Hepatocyte (in vitro differentiated cells): Measurements from ENCODE around the gene SOX10.
A peak's percentile ranks its signal among the peaks of the same experiment; 100 is the strongest.

Experiments used
- EZH2 ChIP-seq: fragments of 200-600 bp; sonication (generic); IDR thresholded peaks from 2 replicates; pipeline ENCODE4 v1.6.1; 2016; ENCODE audit warnings: antibody characterized with exemption, mild to moderate bottlenecking, borderline replicate concordance
- TF ChIP-seq, protein P1 (sequence below): fragments of 200-600 bp; sonication (generic); IDR thresholded peaks from 2 replicates; pipeline ENCODE4 v1.5.1; 2016; ENCODE audit warnings: antibody characterized with exemption, mild to moderate bottlenecking; ENCODE audit not compliant: poor library complexity

DNA sequence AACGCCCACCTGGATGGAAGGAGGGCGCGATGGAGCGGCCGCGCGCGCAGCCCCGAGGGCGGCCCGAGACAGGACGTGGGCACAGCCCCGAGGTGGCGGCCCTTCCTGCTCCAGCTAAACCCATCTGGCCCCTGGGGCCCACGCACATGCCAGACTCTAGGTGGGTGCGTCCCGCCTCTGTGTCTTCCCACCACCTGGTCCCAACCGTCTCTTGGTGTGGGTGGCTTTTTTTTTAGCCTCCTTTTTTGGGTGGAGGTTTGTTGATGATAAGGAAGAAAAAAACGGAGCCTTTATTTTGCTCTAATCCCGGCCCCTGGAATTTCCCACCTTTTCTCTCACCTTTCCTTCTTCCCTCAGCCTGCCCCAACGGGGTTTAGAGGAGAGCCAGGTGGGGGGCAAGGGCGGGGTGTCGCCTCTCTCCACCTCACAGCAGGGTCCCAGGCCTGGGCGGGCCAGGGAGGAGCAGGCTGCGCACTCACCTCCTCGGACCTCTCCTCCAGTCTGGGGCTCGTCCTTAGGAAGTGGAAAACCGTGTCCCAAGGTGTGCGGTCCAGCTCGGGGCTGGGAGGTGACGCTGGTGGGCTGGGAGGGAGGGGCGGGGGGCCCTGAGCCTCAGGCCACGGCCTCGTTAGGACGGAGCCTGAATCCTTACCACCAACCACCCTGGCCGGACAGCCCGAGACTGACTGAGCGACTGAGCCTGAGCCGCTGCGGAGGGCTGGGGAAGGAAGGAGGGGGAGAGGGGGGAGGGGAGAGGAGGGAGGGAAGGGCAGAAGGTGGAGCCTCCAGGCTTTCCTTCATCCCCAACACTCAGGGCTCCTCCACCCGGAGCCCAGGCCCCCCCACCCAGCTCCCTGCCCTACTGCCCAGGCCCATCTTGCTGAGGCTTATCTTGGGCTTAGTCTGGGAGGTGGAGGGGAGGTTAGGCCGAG lies at the start of gene SOX10:
- TF ChIP-seq, protein P1, sequence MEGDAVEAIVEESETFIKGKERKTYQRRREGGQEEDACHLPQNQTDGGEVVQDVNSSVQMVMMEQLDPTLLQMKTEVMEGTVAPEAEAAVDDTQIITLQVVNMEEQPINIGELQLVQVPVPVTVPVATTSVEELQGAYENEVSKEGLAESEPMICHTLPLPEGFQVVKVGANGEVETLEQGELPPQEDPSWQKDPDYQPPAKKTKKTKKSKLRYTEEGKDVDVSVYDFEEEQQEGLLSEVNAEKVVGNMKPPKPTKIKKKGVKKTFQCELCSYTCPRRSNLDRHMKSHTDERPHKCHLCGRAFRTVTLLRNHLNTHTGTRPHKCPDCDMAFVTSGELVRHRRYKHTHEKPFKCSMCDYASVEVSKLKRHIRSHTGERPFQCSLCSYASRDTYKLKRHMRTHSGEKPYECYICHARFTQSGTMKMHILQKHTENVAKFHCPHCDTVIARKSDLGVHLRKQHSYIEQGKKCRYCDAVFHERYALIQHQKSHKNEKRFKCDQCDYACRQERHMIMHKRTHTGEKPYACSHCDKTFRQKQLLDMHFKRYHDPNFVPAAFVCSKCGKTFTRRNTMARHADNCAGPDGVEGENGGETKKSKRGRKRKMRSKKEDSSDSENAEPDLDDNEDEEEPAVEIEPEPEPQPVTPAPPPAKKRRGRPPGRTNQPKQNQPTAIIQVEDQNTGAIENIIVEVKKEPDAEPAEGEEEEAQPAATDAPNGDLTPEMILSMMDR = no peak
- TF ChIP-seq EZH2 = peak; percentile 31
